ENCODE measurements around the gene ABCB9. TPM values are rescaled to one million over a fixed set of nuclear protein-coding genes. Genes with fewer than 3 reads are reported as not detected.
A peak's percentile ranks its signal among the peaks of the same experiment; 100 is the strongest.

The ABCB9 gene
- total RNA-seq, 3 donors from 2014 or later = 6.3 to 8.2 (median 6.4) TPM

GRCh38 chr12:122889761-122890520 is 76.3 kb downstream of the ABCB9 start:
- no peaks in the 10 kb centered on the region for H3K36me3 ChIP-seq (ENCODE audit: low read depth)
- ATAC-seq (no peak), DNase-seq (peak in 1 of 3 donors; percentile 30)
- no peak overlapping the region for H3K4me3 ChIP-seq
- peaks cover 77% of the 10 kb centered on the region for H3K4me1 ChIP-seq (ENCODE audit: low read depth)
- intact Hi-C loops (cut with DNase I, micrococcal nuclease) = no loop called here
- no peak for TF ChIP-seq CTCF (IDR thresholded peaks at IDR 0.05)
- no peaks in the 10 kb centered on the region for H3K9me3 ChIP-seq

DNA sequence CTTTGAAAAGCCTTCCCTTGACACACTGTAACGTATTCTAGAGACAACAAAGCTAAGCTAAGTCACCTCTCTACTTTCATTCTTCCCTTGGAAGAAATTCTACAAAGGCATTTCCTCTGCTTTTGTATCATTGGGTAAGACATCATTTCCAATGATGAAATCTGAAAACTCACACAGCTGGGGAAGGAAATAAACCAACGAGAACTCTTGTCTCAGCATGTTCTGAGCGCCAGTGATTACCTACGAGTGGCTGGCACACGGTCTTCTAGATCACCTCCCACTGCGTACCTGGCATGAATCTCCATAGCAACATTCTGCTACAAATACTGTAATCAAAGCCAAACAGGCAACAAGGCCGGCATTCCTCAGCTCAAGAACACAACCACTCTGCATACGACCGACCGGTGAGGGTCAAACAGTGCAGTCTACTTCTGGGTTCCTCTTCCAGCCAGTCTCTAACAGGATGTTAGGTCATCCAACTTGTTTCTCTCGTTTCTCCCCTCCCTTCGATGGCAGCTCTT is 78.0 kb downstream of the ABCB9 start:
- ATAC-seq (peak; percentile 82), DNase-seq (peak in 1 of 3 donors; percentile 70)
- Histone ChIP-seq H3K9me3 (no peaks in the 10 kb centered on the region), H3K4me1 (ENCODE audit: low read depth) (peaks cover 78% of the 10 kb centered on the region), H3K36me3 (ENCODE audit: low read depth) (no peaks in the 10 kb centered on the region), H3K4me3 (peak overlapping the region; percentile 0)
- no peak for TF ChIP-seq CTCF (IDR thresholded peaks at IDR 0.05)
- intact Hi-C loops (cut with DNase I, micrococcal nuclease) = no loop called here

DNA sequence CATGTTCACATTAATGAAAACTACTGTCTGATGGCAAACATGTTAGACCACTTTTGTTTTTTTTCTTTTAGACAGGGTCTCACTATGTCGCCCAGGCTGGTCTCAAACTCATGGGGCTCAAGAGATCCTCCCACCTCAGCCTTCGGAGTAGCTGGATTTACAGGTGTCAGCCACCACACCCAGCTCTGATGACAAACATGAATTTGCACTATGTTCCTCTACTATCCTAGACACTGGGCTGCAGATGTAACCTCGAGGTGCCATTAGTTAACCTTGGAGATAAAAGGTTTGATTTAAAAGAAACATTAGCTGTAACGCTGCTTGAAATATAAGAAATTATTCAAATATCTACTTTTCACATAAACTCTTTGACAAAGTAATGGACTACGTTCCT is 78.4 kb downstream of the ABCB9 start:
- TF ChIP-seq CTCF (IDR thresholded peaks at IDR 0.05) = no peak
- intact Hi-C loops (cut with DNase I, micrococcal nuclease) = no loop called here
- H3K9me3 ChIP-seq = no peaks in the 10 kb centered on the region
- H3K36me3 ChIP-seq (ENCODE audit: low read depth) = no peaks in the 10 kb centered on the region
- H3K4me1 ChIP-seq (ENCODE audit: low read depth) = peaks cover 76% of the 10 kb centered on the region
- no peak for DNase-seq
- ATAC-seq = peak; percentile 47
- peak overlapping the region; percentile 0 for H3K4me3 ChIP-seq

GRCh38 chr12:122886851-122887818 is 79.1 kb downstream of the ABCB9 start:
- ATAC-seq (peak; percentile 58), DNase-seq (peak in 1 of 3 donors; percentile 39)
- intact Hi-C loops (cut with DNase I, micrococcal nuclease) = no loop called here
- H3K4me1 ChIP-seq (ENCODE audit: low read depth) = peaks cover 69% of the 10 kb centered on the region
- H3K9me3 ChIP-seq = no peaks in the 10 kb centered on the region
- H3K36me3 ChIP-seq (ENCODE audit: low read depth) = no peaks in the 10 kb centered on the region
- no peak overlapping the region for H3K4me3 ChIP-seq
- no peak for TF ChIP-seq CTCF (IDR thresholded peaks at IDR 0.05)

DNA sequence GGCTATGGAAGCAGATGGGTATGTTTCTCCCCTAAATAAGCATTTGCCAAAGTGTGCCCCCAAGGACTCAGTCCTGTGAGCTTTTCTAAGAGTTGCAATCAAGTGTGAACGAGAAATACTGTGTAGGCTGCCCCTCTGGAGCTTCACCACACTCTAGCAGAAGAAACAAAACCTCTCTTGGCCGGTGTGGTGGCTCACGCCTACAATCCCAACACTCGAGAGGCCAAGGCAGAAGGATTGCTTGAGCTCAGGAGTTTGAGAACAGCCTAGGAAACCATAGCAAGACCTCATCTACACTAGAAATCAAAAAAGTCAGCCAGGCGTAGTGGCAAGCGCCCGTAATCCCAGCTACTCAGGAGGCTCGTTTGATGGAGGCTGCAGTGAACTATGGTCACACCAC is 80.1 kb downstream of the ABCB9 start:
- intact Hi-C loops (cut with DNase I, micrococcal nuclease) = no loop called here
- ATAC-seq (no peak), DNase-seq (no peak)
- no peaks in the 10 kb centered on the region for H3K36me3 ChIP-seq (ENCODE audit: low read depth)
- TF ChIP-seq CTCF (IDR thresholded peaks at IDR 0.05) = no peak
- H3K9me3 ChIP-seq = no peaks in the 10 kb centered on the region
- peaks cover 62% of the 10 kb centered on the region for H3K4me1 ChIP-seq (ENCODE audit: low read depth)
- no peak overlapping the region for H3K4me3 ChIP-seq
